SJCRH30 (cell line): Measurements from ENCODE around the gene TAPBPL. TPM values are rescaled to one million over a fixed set of nuclear protein-coding genes. Genes with fewer than 3 reads are reported as not detected.
"Not testable (repeated sequence)": the region's sequence is repeated elsewhere in the genome, so short reads cannot be mapped to it uniquely, and the experiment has no call there.

Source experiments
- DNase-seq, 2 experiments: peaks; one replicate each; pipeline ENCODE4 v3.0.0-alpha.2; 2015 to 2020
- H3K27ac ChIP-seq: fragments of 250-450 bp; sonication (Bioruptor Pico); 2 replicates; pipeline ENCODE4 v1.5.1; 2020; ENCODE audit warnings: mild to moderate bottlenecking, moderate library complexity
- H3K27me3 ChIP-seq: fragments of 250-450 bp; sonication (Bioruptor Pico); 2 replicates; pipeline ENCODE4 v1.5.1; 2020; ENCODE audit warnings: mild to moderate bottlenecking, moderate library complexity
- H3K36me3 ChIP-seq: fragments of 250-450 bp; sonication (Bioruptor Pico); 2 replicates; pipeline ENCODE4 v1.5.1; 2020; ENCODE audit warnings: mild to moderate bottlenecking, moderate library complexity
- H3K4me1 ChIP-seq: fragments of 250-450 bp; sonication (Bioruptor Pico); 2 replicates; pipeline ENCODE4 v1.5.1; 2020; ENCODE audit warnings: mild to moderate bottlenecking, moderate library complexity
- H3K4me3 ChIP-seq: fragments of 250-450 bp; sonication (Bioruptor Pico); 2 replicates; pipeline ENCODE4 v1.5.1; 2020; ENCODE audit warnings: mild to moderate bottlenecking, moderate library complexity
- H3K9me3 ChIP-seq: fragments of 250-450 bp; sonication (Bioruptor Pico); replicated peaks from 2 replicates; pipeline ENCODE4 v1.5.1; 2020; ENCODE audit warnings: mild to moderate bottlenecking, moderate library complexity
- total RNA-seq: library from RNA; depleted of rRNA; stranded (reverse); fragments of >200 nt; shearing (Covaris generic); gene quantifications from 2 replicates; pipeline ENCODE4 v1.2.3, GENCODE V29; 2014

The TAPBPL gene
- total RNA-seq, 1 experiment from 2014 or later, result 4.9 TPM

- DNase-seq, H3K9me3 ChIP-seq, H3K36me3 ChIP-seq, H3K27ac ChIP-seq, H3K27me3 ChIP-seq, H3K4me3 ChIP-seq: not testable (repeated sequence)
- H3K4me1 ChIP-seq, result peaks cover 19% of the 10 kb centered on the region
Observed at GRCh38 chr12:6427796-6428195, 24.0 kb upstream of the TAPBPL start.

GRCh38 chr12:6428326-6428725, 23.5 kb upstream of the TAPBPL start:
- DNase-seq, result no peak
- Histone ChIP-seq H3K27ac (no peak overlapping the region), H3K4me1 (peaks cover 20% of the 10 kb centered on the region), H3K9me3 (no peaks in the 10 kb centered on the region), H3K27me3 (no peaks in the 10 kb centered on the region), H3K36me3 (no peaks in the 10 kb centered on the region), H3K4me3 (no peak overlapping the region)

GRCh38 chr12:6430124-6430989, 21.5 kb upstream of the TAPBPL start:
- Histone ChIP-seq H3K4me3 (peak overlapping the region; percentile 40), H3K27me3 (no peaks in the 10 kb centered on the region), H3K4me1 (peaks cover 20% of the 10 kb centered on the region), H3K36me3 (no peaks in the 10 kb centered on the region), H3K27ac (no peak overlapping the region), H3K9me3 (no peaks in the 10 kb centered on the region)
- peak; percentile 51 to 67 for DNase-seq

GRCh38 chr12:6432991-6433390, 18.9 kb upstream of the TAPBPL start:
- Histone ChIP-seq H3K36me3 (no peaks in the 10 kb centered on the region), H3K9me3 (no peaks in the 10 kb centered on the region), H3K4me3 (no peak overlapping the region), H3K4me1 (peaks cover 20% of the 10 kb centered on the region), H3K27me3 (no peaks in the 10 kb centered on the region), H3K27ac (no peak overlapping the region)
- DNase-seq, result no peak

GRCh38 chr12:6434205-6435140, 17.4 kb upstream of the TAPBPL start:
- no peaks in the 10 kb centered on the region for H3K36me3 ChIP-seq
- H3K9me3 ChIP-seq, result no peaks in the 10 kb centered on the region
- H3K27ac ChIP-seq, result no peak overlapping the region
- peak in 1 of 2 experiments; percentile 35 for DNase-seq
- H3K4me3 ChIP-seq, result no peak overlapping the region
- no peaks in the 10 kb centered on the region for H3K27me3 ChIP-seq
- H3K4me1 ChIP-seq, result peaks cover 33% of the 10 kb centered on the region

- Histone ChIP-seq H3K36me3 (no peaks in the 10 kb centered on the region), H3K4me1 (peaks cover 30% of the 10 kb centered on the region), H3K9me3 (no peaks in the 10 kb centered on the region), H3K27ac (no peak overlapping the region), H3K4me3 (no peak overlapping the region), H3K27me3 (no peaks in the 10 kb centered on the region)
- no peak for DNase-seq
Observed at GRCh38 chr12:6435961-6436715, 15.7 kb upstream of the TAPBPL start.

GRCh38 chr12:6437586-6437985, 14.3 kb upstream of the TAPBPL start:
- no peak overlapping the region for H3K27ac ChIP-seq
- H3K27me3 ChIP-seq, result no peaks in the 10 kb centered on the region
- H3K4me1 ChIP-seq, result peaks cover 17% of the 10 kb centered on the region
- H3K9me3 ChIP-seq, result no peaks in the 10 kb centered on the region
- no peak for DNase-seq
- no peak overlapping the region for H3K4me3 ChIP-seq
- no peaks in the 10 kb centered on the region for H3K36me3 ChIP-seq

- Histone ChIP-seq H3K4me3 (no peak overlapping the region), H3K27me3 (no peaks in the 10 kb centered on the region), H3K4me1 (peaks cover 18% of the 10 kb centered on the region)
Observed at GRCh38 chr12:6438345-6438744, 13.5 kb upstream of the TAPBPL start.

GRCh38 chr12:6440391-6440790, 11.5 kb upstream of the TAPBPL start:
- Histone ChIP-seq H3K27ac (no peak overlapping the region), H3K36me3 (no peaks in the 10 kb centered on the region), H3K4me3 (no peak overlapping the region), H3K4me1 (peaks cover 28% of the 10 kb centered on the region), H3K27me3 (no peaks in the 10 kb centered on the region), H3K9me3 (no peaks in the 10 kb centered on the region)
- DNase-seq, result no peak

More at GRCh38 chr12:6438345-6438744, 13.5 kb upstream of the TAPBPL start:
- Histone ChIP-seq H3K27ac (no peak overlapping the region), H3K9me3 (no peaks in the 10 kb centered on the region), H3K36me3 (no peaks in the 10 kb centered on the region)
- no peak for DNase-seq

GRCh38 chr12:6442836-6443235, 9.0 kb upstream of the TAPBPL start:
- Histone ChIP-seq H3K27ac (no peak overlapping the region), H3K9me3 (no peaks in the 10 kb centered on the region)
- DNase-seq, result no peak

GRCh38 chr12:6443361-6443983, 8.4 kb upstream of the TAPBPL start:
- no peaks in the 10 kb centered on the region for H3K36me3 ChIP-seq
- H3K4me1 ChIP-seq, result peaks cover 25% of the 10 kb centered on the region
- peak in 1 of 2 experiments; percentile 46 for DNase-seq
- H3K4me3 ChIP-seq, result no peak overlapping the region
- H3K9me3 ChIP-seq, result no peaks in the 10 kb centered on the region
- H3K27ac ChIP-seq, result peak overlapping the region; percentile 6; the same call in 1 of the 2 replicates
- H3K27me3 ChIP-seq, result no peaks in the 10 kb centered on the region

More at GRCh38 chr12:6442836-6443235, 9.0 kb upstream of the TAPBPL start:
- Histone ChIP-seq H3K27me3 (no peaks in the 10 kb centered on the region), H3K4me1 (peaks cover 28% of the 10 kb centered on the region), H3K36me3 (no peaks in the 10 kb centered on the region), H3K4me3 (no peak overlapping the region)

GRCh38 chr12:6444031-6444430, 7.8 kb upstream of the TAPBPL start:
- no peaks in the 10 kb centered on the region for H3K36me3 ChIP-seq
- peaks cover 19% of the 10 kb centered on the region for H3K4me1 ChIP-seq
- no peak overlapping the region for H3K27ac ChIP-seq
- DNase-seq, result no peak
- H3K9me3 ChIP-seq, result no peaks in the 10 kb centered on the region
- no peaks in the 10 kb centered on the region for H3K27me3 ChIP-seq
- H3K4me3 ChIP-seq, result no peak overlapping the region

GRCh38 chr12:6444704-6445688, 6.8 kb upstream of the TAPBPL start, which contains the start of gene CD27:
Gene CD27, plus strand, starts transcription at chr12:6444955. Its CDS starts 141 bp downstream, at chr12:6445096.
- Histone ChIP-seq H3K27ac (no peak within 1 kb of the TSS), H3K27me3 (no peaks in the 10 kb centered on the region), H3K36me3 (no peaks in the 10 kb centered on the region), H3K4me1 (peaks cover 13% of the 10 kb centered on the region), H3K4me3 (no peak within 1 kb of the TSS), H3K9me3 (no peaks in the 10 kb centered on the region)
- no peak for DNase-seq
